Measurements from ENCODE around the gene MYLK.

DNA sequence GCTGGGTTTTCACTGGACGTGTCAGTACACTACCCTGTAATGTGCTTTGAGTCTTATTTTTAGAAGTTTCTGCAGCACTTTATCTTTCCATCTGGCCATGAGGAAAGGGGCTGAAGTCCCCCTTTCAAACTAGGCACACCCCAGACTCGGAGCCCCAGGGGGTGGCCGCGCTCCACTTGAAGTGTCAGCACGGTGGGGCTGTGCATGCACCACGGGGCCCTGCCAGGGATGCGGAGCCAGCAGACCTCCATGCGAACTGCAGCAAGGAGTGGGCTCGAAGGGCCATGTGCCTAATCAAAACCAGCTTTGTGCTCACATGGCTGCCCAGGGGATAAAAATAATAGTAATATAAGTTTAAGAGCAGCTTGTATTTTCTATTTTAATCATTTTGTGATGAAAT, 198.4 kb downstream of the MYLK start:
- TF ChIP-seq POLR2A (IDR thresholded peaks at IDR 0.05) = no peak
- TF ChIP-seq, protein P1, sequence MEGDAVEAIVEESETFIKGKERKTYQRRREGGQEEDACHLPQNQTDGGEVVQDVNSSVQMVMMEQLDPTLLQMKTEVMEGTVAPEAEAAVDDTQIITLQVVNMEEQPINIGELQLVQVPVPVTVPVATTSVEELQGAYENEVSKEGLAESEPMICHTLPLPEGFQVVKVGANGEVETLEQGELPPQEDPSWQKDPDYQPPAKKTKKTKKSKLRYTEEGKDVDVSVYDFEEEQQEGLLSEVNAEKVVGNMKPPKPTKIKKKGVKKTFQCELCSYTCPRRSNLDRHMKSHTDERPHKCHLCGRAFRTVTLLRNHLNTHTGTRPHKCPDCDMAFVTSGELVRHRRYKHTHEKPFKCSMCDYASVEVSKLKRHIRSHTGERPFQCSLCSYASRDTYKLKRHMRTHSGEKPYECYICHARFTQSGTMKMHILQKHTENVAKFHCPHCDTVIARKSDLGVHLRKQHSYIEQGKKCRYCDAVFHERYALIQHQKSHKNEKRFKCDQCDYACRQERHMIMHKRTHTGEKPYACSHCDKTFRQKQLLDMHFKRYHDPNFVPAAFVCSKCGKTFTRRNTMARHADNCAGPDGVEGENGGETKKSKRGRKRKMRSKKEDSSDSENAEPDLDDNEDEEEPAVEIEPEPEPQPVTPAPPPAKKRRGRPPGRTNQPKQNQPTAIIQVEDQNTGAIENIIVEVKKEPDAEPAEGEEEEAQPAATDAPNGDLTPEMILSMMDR (IDR thresholded peaks at IDR 0.05) = no peak
